ENCODE measurements around the gene NPTX1.

NPTX1 gene

DNA sequence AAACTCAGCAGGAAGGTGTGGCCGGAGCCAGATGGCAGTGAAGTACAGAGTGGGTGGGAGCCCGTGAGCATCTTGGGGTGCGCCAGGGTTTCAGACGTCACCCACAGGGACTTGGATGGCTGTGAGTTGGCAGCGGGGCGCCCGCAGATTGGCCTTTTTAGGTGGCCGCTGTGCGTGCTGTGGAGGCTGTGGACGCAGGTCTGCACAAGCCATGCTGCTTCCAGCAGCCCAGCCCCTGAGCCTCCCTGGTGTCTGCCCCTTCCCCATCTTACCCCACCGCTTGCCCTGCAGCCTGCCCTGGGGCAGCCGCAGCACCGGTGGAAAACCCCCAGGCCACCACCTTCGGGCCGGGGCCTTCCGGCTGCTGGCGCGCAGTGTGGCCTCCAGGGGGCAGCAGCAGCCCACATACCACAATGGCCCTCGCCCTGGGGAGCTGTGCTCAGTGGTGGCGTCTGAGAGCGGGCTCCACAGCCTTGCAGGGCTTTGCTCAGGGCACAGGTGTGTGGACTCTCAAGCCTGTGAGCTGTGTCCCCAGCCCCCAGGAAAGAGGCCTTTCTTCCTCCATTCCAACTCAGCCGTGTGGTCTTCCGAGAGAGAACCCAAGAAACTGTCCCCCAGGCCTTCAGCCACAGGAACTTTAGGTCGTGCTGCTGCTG is 49.6 kb downstream of the NPTX1 start:
- H3K9ac ChIP-seq (ENCODE audit: low read depth in 1 of 2, low read length in 2 of 2) = no peak overlapping the region
- H3K4me1 ChIP-seq (ENCODE audit: control insufficient read depth in 2 of 2, insufficient read depth in 2 of 2, low read length in 2 of 2) = peaks cover 0 to 2% of the 10 kb centered on the region in 2 donors
- H3K27me3 ChIP-seq (ENCODE audit: control insufficient read depth in 2 of 2, insufficient read depth in 2 of 2, low read length in 2 of 2) = no peaks in the 10 kb centered on the region
- H3K36me3 ChIP-seq (ENCODE audit: control insufficient read depth in 2 of 2, insufficient read depth in 2 of 2, low read length in 2 of 2) = no peaks in the 10 kb centered on the region
- no peaks in the 10 kb centered on the region for H3K9me3 ChIP-seq (ENCODE audit: control insufficient read depth in 2 of 2, low read length in 2 of 2)
- no peak overlapping the region for H3K4me3 ChIP-seq (ENCODE audit: low read length in 2 of 2)
- no peak overlapping the region for H3K27ac ChIP-seq (ENCODE audit: low read depth in 2 of 2, low read length in 2 of 2)

- Histone ChIP-seq H3K4me3 (ENCODE audit: low read length in 2 of 2) (no peak overlapping the region), H3K27me3 (ENCODE audit: control insufficient read depth in 2 of 2, insufficient read depth in 2 of 2, low read length in 2 of 2) (no peaks in the 10 kb centered on the region), H3K36me3 (ENCODE audit: control insufficient read depth in 2 of 2, insufficient read depth in 2 of 2, low read length in 2 of 2) (no peaks in the 10 kb centered on the region), H3K9ac (ENCODE audit: low read depth in 1 of 2, low read length in 2 of 2) (no peak overlapping the region), H3K27ac (ENCODE audit: low read depth in 2 of 2, low read length in 2 of 2) (no peak overlapping the region), H3K4me1 (ENCODE audit: control insufficient read depth in 2 of 2, insufficient read depth in 2 of 2, low read length in 2 of 2) (peaks cover 0 to 2% of the 10 kb centered on the region in 2 donors), H3K9me3 (ENCODE audit: control insufficient read depth in 2 of 2, low read length in 2 of 2) (no peaks in the 10 kb centered on the region)
Measured at GRCh38 chr17:80425835-80426426, 50.5 kb downstream of the NPTX1 start.

GRCh38 chr17:80424878-80425765 is 51.3 kb downstream of the NPTX1 start:
- Histone ChIP-seq H3K9ac (ENCODE audit: low read depth in 1 of 2, low read length in 2 of 2) (no peak overlapping the region), H3K4me3 (ENCODE audit: low read length in 2 of 2) (no peak overlapping the region), H3K36me3 (ENCODE audit: control insufficient read depth in 2 of 2, insufficient read depth in 2 of 2, low read length in 2 of 2) (no peaks in the 10 kb centered on the region), H3K27ac (ENCODE audit: low read depth in 2 of 2, low read length in 2 of 2) (no peak overlapping the region), H3K4me1 (ENCODE audit: control insufficient read depth in 2 of 2, insufficient read depth in 2 of 2, low read length in 2 of 2) (peaks cover 0 to 2% of the 10 kb centered on the region in 2 donors), H3K9me3 (ENCODE audit: control insufficient read depth in 2 of 2, low read length in 2 of 2) (no peaks in the 10 kb centered on the region), H3K27me3 (ENCODE audit: control insufficient read depth in 2 of 2, insufficient read depth in 2 of 2, low read length in 2 of 2) (no peaks in the 10 kb centered on the region)

GRCh38 chr17:80424261-80424660 is 52.1 kb downstream of the NPTX1 start:
- Histone ChIP-seq H3K9me3 (ENCODE audit: control insufficient read depth in 2 of 2, low read length in 2 of 2) (no peaks in the 10 kb centered on the region), H3K4me1 (ENCODE audit: control insufficient read depth in 2 of 2, insufficient read depth in 2 of 2, low read length in 2 of 2) (peaks cover 0 to 2% of the 10 kb centered on the region in 2 donors), H3K27me3 (ENCODE audit: control insufficient read depth in 2 of 2, insufficient read depth in 2 of 2, low read length in 2 of 2) (no peaks in the 10 kb centered on the region), H3K27ac (ENCODE audit: low read depth in 2 of 2, low read length in 2 of 2) (no peak overlapping the region), H3K9ac (ENCODE audit: low read depth in 1 of 2, low read length in 2 of 2) (no peak overlapping the region), H3K4me3 (ENCODE audit: low read length in 2 of 2) (no peak overlapping the region), H3K36me3 (ENCODE audit: control insufficient read depth in 2 of 2, insufficient read depth in 2 of 2, low read length in 2 of 2) (peaks cover 0 to 5% of the 10 kb centered on the region in 2 donors)

GRCh38 chr17:80423536-80424225 is 52.7 kb downstream of the NPTX1 start:
- Histone ChIP-seq H3K9me3 (ENCODE audit: control insufficient read depth in 2 of 2, low read length in 2 of 2) (no peaks in the 10 kb centered on the region), H3K4me1 (ENCODE audit: control insufficient read depth in 2 of 2, insufficient read depth in 2 of 2, low read length in 2 of 2) (peaks cover 0 to 2% of the 10 kb centered on the region in 2 donors), H3K36me3 (ENCODE audit: control insufficient read depth in 2 of 2, insufficient read depth in 2 of 2, low read length in 2 of 2) (peaks cover 0 to 7% of the 10 kb centered on the region in 2 donors), H3K9ac (ENCODE audit: low read depth in 1 of 2, low read length in 2 of 2) (no peak overlapping the region), H3K27me3 (ENCODE audit: control insufficient read depth in 2 of 2, insufficient read depth in 2 of 2, low read length in 2 of 2) (no peaks in the 10 kb centered on the region), H3K4me3 (ENCODE audit: low read length in 2 of 2) (no peak overlapping the region), H3K27ac (ENCODE audit: low read depth in 2 of 2, low read length in 2 of 2) (no peak overlapping the region)

- Histone ChIP-seq H3K9me3 (ENCODE audit: control insufficient read depth in 2 of 2, low read length in 2 of 2) (no peaks in the 10 kb centered on the region), H3K4me1 (ENCODE audit: control insufficient read depth in 2 of 2, insufficient read depth in 2 of 2, low read length in 2 of 2) (peaks cover 0 to 2% of the 10 kb centered on the region in 2 donors), H3K36me3 (ENCODE audit: control insufficient read depth in 2 of 2, insufficient read depth in 2 of 2, low read length in 2 of 2) (peaks cover 5 to 12% of the 10 kb centered on the region in 2 donors), H3K4me3 (ENCODE audit: low read length in 2 of 2) (no peak overlapping the region), H3K27me3 (ENCODE audit: control insufficient read depth in 2 of 2, insufficient read depth in 2 of 2, low read length in 2 of 2) (no peaks in the 10 kb centered on the region), H3K9ac (ENCODE audit: low read depth in 1 of 2, low read length in 2 of 2) (no peak overlapping the region), H3K27ac (ENCODE audit: low read depth in 2 of 2, low read length in 2 of 2) (no peak overlapping the region)
Measured at GRCh38 chr17:80422981-80423380, 53.4 kb downstream of the NPTX1 start.

DNA sequence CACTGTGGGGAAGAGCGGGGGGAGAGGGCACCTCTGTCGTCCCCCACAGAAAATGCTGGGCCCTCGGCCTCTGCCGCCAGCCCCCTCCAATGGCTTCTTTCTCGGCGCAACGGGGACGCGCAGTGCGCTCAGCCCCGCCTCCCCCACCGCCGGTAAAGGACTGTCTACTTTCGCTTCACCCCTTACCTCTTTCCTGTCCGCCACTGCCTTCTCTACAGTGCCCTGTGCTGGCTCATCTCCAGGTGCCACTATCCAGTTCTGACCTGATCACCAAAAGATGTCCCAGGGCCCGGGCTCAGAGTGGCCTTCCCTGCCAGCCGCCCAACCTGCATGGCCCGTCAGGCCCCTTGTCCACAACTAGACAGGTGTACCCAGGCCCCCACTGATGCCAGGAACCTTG is 54.1 kb downstream of the NPTX1 start:
- Histone ChIP-seq H3K9ac (ENCODE audit: low read depth in 1 of 2, low read length in 2 of 2) (no peak overlapping the region), H3K4me3 (ENCODE audit: low read length in 2 of 2) (no peak overlapping the region), H3K9me3 (ENCODE audit: control insufficient read depth in 2 of 2, low read length in 2 of 2) (no peaks in the 10 kb centered on the region), H3K36me3 (ENCODE audit: control insufficient read depth in 2 of 2, insufficient read depth in 2 of 2, low read length in 2 of 2) (peaks cover 10 to 19% of the 10 kb centered on the region in 2 donors), H3K4me1 (ENCODE audit: control insufficient read depth in 2 of 2, insufficient read depth in 2 of 2, low read length in 2 of 2) (peaks cover 0 to 2% of the 10 kb centered on the region in 2 donors), H3K27ac (ENCODE audit: low read depth in 2 of 2, low read length in 2 of 2) (no peak overlapping the region), H3K27me3 (ENCODE audit: control insufficient read depth in 2 of 2, insufficient read depth in 2 of 2, low read length in 2 of 2) (no peaks in the 10 kb centered on the region)

- no peaks in the 10 kb centered on the region for H3K4me1 ChIP-seq (ENCODE audit: control insufficient read depth in 2 of 2, insufficient read depth in 2 of 2, low read length in 2 of 2)
- H3K9me3 ChIP-seq (ENCODE audit: control insufficient read depth in 2 of 2, low read length in 2 of 2) = no peaks in the 10 kb centered on the region
- no peak overlapping the region for H3K9ac ChIP-seq (ENCODE audit: low read depth in 1 of 2, low read length in 2 of 2)
- H3K27ac ChIP-seq (ENCODE audit: low read depth in 2 of 2, low read length in 2 of 2) = no peak overlapping the region
- no peaks in the 10 kb centered on the region for H3K27me3 ChIP-seq (ENCODE audit: control insufficient read depth in 2 of 2, insufficient read depth in 2 of 2, low read length in 2 of 2)
- peaks cover 10 to 21% of the 10 kb centered on the region in 2 donors for H3K36me3 ChIP-seq (ENCODE audit: control insufficient read depth in 2 of 2, insufficient read depth in 2 of 2, low read length in 2 of 2)
- no peak overlapping the region for H3K4me3 ChIP-seq (ENCODE audit: low read length in 2 of 2)
Measured at GRCh38 chr17:80421381-80422090, 54.9 kb downstream of the NPTX1 start.

DNA sequence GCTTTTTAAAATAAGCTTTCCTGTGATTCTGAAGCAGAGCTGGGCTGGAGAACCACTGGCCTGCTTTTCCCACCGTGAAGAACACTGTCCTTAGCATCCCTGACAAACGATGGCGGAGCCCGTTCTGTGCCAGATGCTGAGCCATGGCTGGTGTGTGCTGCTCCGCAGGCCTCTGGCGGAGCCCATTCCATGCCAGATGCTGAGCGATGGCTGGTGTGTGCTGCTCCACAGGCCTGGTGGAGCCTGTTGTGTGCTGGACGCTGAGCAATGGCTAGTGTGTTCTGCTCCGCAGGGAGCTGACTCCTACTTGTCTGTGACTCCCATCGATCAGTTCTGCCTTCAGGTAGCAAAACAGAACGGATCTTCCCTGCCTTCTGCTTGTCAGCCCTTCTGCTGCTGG is 57.2 kb downstream of the NPTX1 start:
- peaks cover 10 to 21% of the 10 kb centered on the region in 2 donors for H3K36me3 ChIP-seq (ENCODE audit: control insufficient read depth in 2 of 2, insufficient read depth in 2 of 2, low read length in 2 of 2)
- H3K4me1 ChIP-seq (ENCODE audit: control insufficient read depth in 2 of 2, insufficient read depth in 2 of 2, low read length in 2 of 2) = peaks cover 7 to 15% of the 10 kb centered on the region in 2 donors
- no peaks in the 10 kb centered on the region for H3K9me3 ChIP-seq (ENCODE audit: control insufficient read depth in 2 of 2, low read length in 2 of 2)
- H3K27me3 ChIP-seq (ENCODE audit: control insufficient read depth in 2 of 2, insufficient read depth in 2 of 2, low read length in 2 of 2) = no peaks in the 10 kb centered on the region
- H3K9ac ChIP-seq (ENCODE audit: low read depth in 1 of 2, low read length in 2 of 2) = no peak overlapping the region
- H3K4me3 ChIP-seq (ENCODE audit: low read length in 2 of 2) = no peak overlapping the region
- H3K27ac ChIP-seq (ENCODE audit: low read depth in 2 of 2, low read length in 2 of 2) = no peak overlapping the region

Data from mucosa of rectum (tissue), 2 donors.